ENCODE measurements around the gene DDIT4L. TPM values are rescaled to one million over a fixed set of nuclear protein-coding genes. Genes with fewer than 3 reads are reported as not detected.

DDIT4L gene
- total RNA-seq, 3 donors from 2014 or later = 0.08 TPM; not detected in 2

GRCh38 chr4:100177126-100177525 is 13.1 kb downstream of the DDIT4L start:
- Mint-ChIP-seq H3K4me1 (ENCODE audit: low read depth) (no peaks in the 10 kb centered on the region), H3K36me3 (ENCODE audit: insufficient read depth) (no peaks in the 10 kb centered on the region), H3K4me3 (no peak overlapping the region), H3K9me3 (no peaks in the 10 kb centered on the region), H3K27me3 (ENCODE audit: low read depth) (no peaks in the 10 kb centered on the region)
- DNase-seq = no peak
- ATAC-seq = no peak

GRCh38 chr4:100175858-100176257 is 14.4 kb downstream of the DDIT4L start:
- H3K27me3 Mint-ChIP-seq (ENCODE audit: low read depth) = no peaks in the 10 kb centered on the region
- no peaks in the 10 kb centered on the region for H3K4me1 Mint-ChIP-seq (ENCODE audit: low read depth)
- H3K4me3 Mint-ChIP-seq = no peak overlapping the region
- H3K9me3 Mint-ChIP-seq = no peaks in the 10 kb centered on the region
- H3K36me3 Mint-ChIP-seq (ENCODE audit: insufficient read depth) = no peaks in the 10 kb centered on the region
- DNase-seq = no peak
- no peak for ATAC-seq

GRCh38 chr4:100174985-100175383 is 15.3 kb downstream of the DDIT4L start:
- ATAC-seq (no peak), DNase-seq (no peak)
- Mint-ChIP-seq H3K4me3 (no peak overlapping the region), H3K36me3 (ENCODE audit: insufficient read depth) (no peaks in the 10 kb centered on the region), H3K4me1 (ENCODE audit: low read depth) (no peaks in the 10 kb centered on the region), H3K9me3 (no peaks in the 10 kb centered on the region), H3K27me3 (ENCODE audit: low read depth) (no peaks in the 10 kb centered on the region)

GRCh38 chr4:100170986-100171385 is 19.3 kb downstream of the DDIT4L start:
- DNase-seq (no peak), ATAC-seq (no peak)
- no peaks in the 10 kb centered on the region for H3K27me3 Mint-ChIP-seq (ENCODE audit: low read depth)
- no peaks in the 10 kb centered on the region for H3K36me3 Mint-ChIP-seq (ENCODE audit: insufficient read depth)
- H3K9me3 Mint-ChIP-seq = no peaks in the 10 kb centered on the region
- peaks cover 3% of the 10 kb centered on the region for H3K4me1 Mint-ChIP-seq (ENCODE audit: low read depth)
- H3K4me3 Mint-ChIP-seq = no peak overlapping the region

GRCh38 chr4:100169491-100170485 is 20.5 kb downstream of the DDIT4L start:
- DNase-seq (no peak), ATAC-seq (no peak)
- no peak overlapping the region for H3K4me3 Mint-ChIP-seq
- no peaks in the 10 kb centered on the region for H3K9me3 Mint-ChIP-seq
- H3K27me3 Mint-ChIP-seq (ENCODE audit: low read depth) = no peaks in the 10 kb centered on the region
- H3K36me3 Mint-ChIP-seq (ENCODE audit: insufficient read depth) = no peaks in the 10 kb centered on the region
- H3K4me1 Mint-ChIP-seq (ENCODE audit: low read depth) = peaks cover 3% of the 10 kb centered on the region

- peaks cover 3% of the 10 kb centered on the region for H3K4me1 Mint-ChIP-seq (ENCODE audit: low read depth)
- ATAC-seq = no peak
- DNase-seq = no peak
Observed at GRCh38 chr4:100168521-100168920, 21.7 kb downstream of the DDIT4L start.

GRCh38 chr4:100166297-100167039 is 23.8 kb downstream of the DDIT4L start:
- Mint-ChIP-seq H3K4me3 (no peak overlapping the region), H3K27me3 (ENCODE audit: low read depth) (no peaks in the 10 kb centered on the region), H3K9me3 (peaks cover 14% of the 10 kb centered on the region), H3K4me1 (ENCODE audit: low read depth) (peaks cover 3% of the 10 kb centered on the region), H3K36me3 (ENCODE audit: insufficient read depth) (no peaks in the 10 kb centered on the region)
- DNase-seq (no peak), ATAC-seq (no peak)

More at GRCh38 chr4:100168521-100168920, 21.7 kb downstream of the DDIT4L start:
- Mint-ChIP-seq H3K9me3 (no peaks in the 10 kb centered on the region), H3K27me3 (ENCODE audit: low read depth) (no peaks in the 10 kb centered on the region), H3K36me3 (ENCODE audit: insufficient read depth) (no peaks in the 10 kb centered on the region), H3K4me3 (no peak overlapping the region)

GRCh38 chr4:100165809-100166208 is 24.5 kb downstream of the DDIT4L start:
- Mint-ChIP-seq H3K9me3 (peaks cover 18% of the 10 kb centered on the region), H3K4me3 (no peak overlapping the region), H3K27me3 (ENCODE audit: low read depth) (no peaks in the 10 kb centered on the region), H3K36me3 (ENCODE audit: insufficient read depth) (no peaks in the 10 kb centered on the region), H3K4me1 (ENCODE audit: low read depth) (peaks cover 3% of the 10 kb centered on the region)
- ATAC-seq (no peak), DNase-seq (no peak)

GRCh38 chr4:100164808-100165760 is 25.2 kb downstream of the DDIT4L start:
- H3K4me1 Mint-ChIP-seq (ENCODE audit: low read depth) = peaks cover 3% of the 10 kb centered on the region
- H3K27me3 Mint-ChIP-seq (ENCODE audit: low read depth) = no peaks in the 10 kb centered on the region
- ATAC-seq (no peak), DNase-seq (no peak)
- no peaks in the 10 kb centered on the region for H3K36me3 Mint-ChIP-seq (ENCODE audit: insufficient read depth)
- H3K4me3 Mint-ChIP-seq = no peak overlapping the region
- peaks cover 18% of the 10 kb centered on the region for H3K9me3 Mint-ChIP-seq

GRCh38 chr4:100162027-100162685 is 28.1 kb downstream of the DDIT4L start:
- peaks cover 3% of the 10 kb centered on the region for H3K4me1 Mint-ChIP-seq (ENCODE audit: low read depth)
- no peak for DNase-seq
- H3K9me3 Mint-ChIP-seq = peaks cover 18% of the 10 kb centered on the region
- peaks cover 4% of the 10 kb centered on the region for H3K27me3 Mint-ChIP-seq (ENCODE audit: low read depth)
- H3K4me3 Mint-ChIP-seq = no peak overlapping the region
- H3K36me3 Mint-ChIP-seq (ENCODE audit: insufficient read depth) = no peaks in the 10 kb centered on the region
- ATAC-seq = no peak

GRCh38 chr4:100149190-100149589 is 41.1 kb downstream of the DDIT4L start:
- DNase-seq (no peak), ATAC-seq (no peak)
- peaks cover 5% of the 10 kb centered on the region for H3K27me3 Mint-ChIP-seq (ENCODE audit: low read depth)
- no peaks in the 10 kb centered on the region for H3K4me1 Mint-ChIP-seq (ENCODE audit: low read depth)
- no peak overlapping the region for H3K4me3 Mint-ChIP-seq
- no peaks in the 10 kb centered on the region for H3K9me3 Mint-ChIP-seq
- no peaks in the 10 kb centered on the region for H3K36me3 Mint-ChIP-seq (ENCODE audit: insufficient read depth)

- Mint-ChIP-seq H3K36me3 (ENCODE audit: insufficient read depth) (no peaks in the 10 kb centered on the region), H3K27me3 (ENCODE audit: low read depth) (peaks cover 5% of the 10 kb centered on the region), H3K4me1 (ENCODE audit: low read depth) (no peaks in the 10 kb centered on the region), H3K4me3 (no peak overlapping the region), H3K9me3 (no peaks in the 10 kb centered on the region)
- DNase-seq = no peak
- no peak for ATAC-seq
Observed at GRCh38 chr4:100147684-100148083, 42.6 kb downstream of the DDIT4L start.

GRCh38 chr4:100147198-100147597 is 43.1 kb downstream of the DDIT4L start:
- Mint-ChIP-seq H3K36me3 (ENCODE audit: insufficient read depth) (no peaks in the 10 kb centered on the region), H3K4me3 (no peak overlapping the region), H3K27me3 (ENCODE audit: low read depth) (peaks cover 5% of the 10 kb centered on the region), H3K4me1 (ENCODE audit: low read depth) (no peaks in the 10 kb centered on the region), H3K9me3 (no peaks in the 10 kb centered on the region)
- ATAC-seq = no peak
- no peak for DNase-seq

Measured in activated T-cell treated with anti-CD3 and anti-CD28 coated beads, Interleukin-2, amount 50 U/mL, for 4 hours (primary cell).